ENCODE measurements around the gene NFE2. TPM values are rescaled to one million over a fixed set of nuclear protein-coding genes. Genes with fewer than 3 reads are reported as not detected.
A peak's percentile ranks its signal among the peaks of the same experiment; 100 is the strongest.
"Not testable (repeated sequence)": the region's sequence is repeated elsewhere in the genome, so short reads cannot be mapped to it uniquely, and the experiment has no call there.

Gene NFE2
- total RNA-seq, 2 experiments from 2014 or later = not detected

DNA sequence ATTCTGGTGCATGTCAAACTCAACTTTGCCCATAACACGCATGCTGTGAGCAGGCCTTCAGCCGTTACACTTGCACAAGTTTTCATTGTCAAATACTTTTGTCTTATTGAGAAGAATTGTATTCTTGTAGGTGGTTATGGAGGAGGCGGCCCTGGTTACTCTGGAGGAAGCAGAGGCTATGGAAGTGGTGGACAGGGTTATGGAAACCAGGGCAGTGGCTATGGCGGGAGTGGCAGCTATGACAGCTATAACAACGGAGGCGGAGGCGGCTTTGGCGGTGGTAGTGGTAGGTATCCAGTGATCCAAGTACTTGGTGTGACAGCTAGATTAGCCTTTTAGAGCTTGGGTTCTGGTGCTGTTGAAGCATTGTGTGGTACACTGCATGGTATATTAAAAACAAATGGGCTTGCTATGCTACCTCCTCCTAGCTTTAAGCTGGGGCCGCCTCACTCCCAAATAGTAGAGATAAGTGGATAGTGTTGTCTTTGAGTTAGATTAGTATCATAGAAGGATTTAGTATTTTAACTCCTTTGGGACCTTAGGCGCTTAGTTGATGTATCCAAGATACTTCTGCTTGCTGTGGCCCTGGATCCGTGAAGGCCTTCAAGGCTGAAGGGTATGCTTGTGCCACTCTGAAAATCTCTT is 17.7 kb downstream of the NFE2 start:
- POLR2A ChIA-PET = interaction anchor here (0.6 to 1.2 kb wide), 3 partner anchors 16 to 79 kb away, joined by 3 to 4 read pairs (median 3); no protein-coding TSS in a partner anchor
- TF ChIP-seq CTCF (conservative IDR thresholded peaks at IDR 0.05; ENCODE audit: low read length) = no peak
- TF ChIP-seq EZH2phosphoT487 (IDR thresholded peaks at IDR 0.05; ENCODE audit: borderline replicate concordance, low read depth, low read length) = no peak
- CTCF ChIA-PET (ENCODE audit: unreplicated experiment) = no interaction called here
- no peaks in the 10 kb centered on the region for H3K9me3 ChIP-seq (ENCODE audit: low read length)
- peaks cover 54% of the 10 kb centered on the region for H3K4me1 ChIP-seq (ENCODE audit: insufficient read depth, low read length, poor library complexity, severe bottlenecking)
- H2AFZ ChIP-seq (ENCODE audit: low read length) = no peak overlapping the region
- peak overlapping the region; percentile 70 for H3K4me2 ChIP-seq (ENCODE audit: low read length)
- H3K27ac ChIP-seq (ENCODE audit: low read depth, low read length, poor library complexity, severe bottlenecking) = peak overlapping the region; percentile 85
- BruUV-seq (replicated peaks) = no TSS peak
- intact Hi-C loops (cut with micrococcal nuclease; ENCODE audit: unreplicated experiment) = no loop called here
- H4K20me1 ChIP-seq (ENCODE audit: insufficient read depth, low read length) = peaks cover 56% of the 10 kb centered on the region
- peak overlapping the region; percentile 89 for H3K4me3 ChIP-seq (ENCODE audit: low read depth, low read length, poor library complexity, severe bottlenecking)
- no peaks in the 10 kb centered on the region for H3K9me2 ChIP-seq (ENCODE audit: insufficient read depth, low read length)
- H3K36me3 ChIP-seq (ENCODE audit: insufficient read depth, low read length) = peaks cover 89% of the 10 kb centered on the region
- peaks cover 61% of the 10 kb centered on the region for H3K79me2 ChIP-seq (ENCODE audit: insufficient read depth, low read depth, low read length)
- no peak for DNase-seq (ENCODE audit: low spot score)

DNA sequence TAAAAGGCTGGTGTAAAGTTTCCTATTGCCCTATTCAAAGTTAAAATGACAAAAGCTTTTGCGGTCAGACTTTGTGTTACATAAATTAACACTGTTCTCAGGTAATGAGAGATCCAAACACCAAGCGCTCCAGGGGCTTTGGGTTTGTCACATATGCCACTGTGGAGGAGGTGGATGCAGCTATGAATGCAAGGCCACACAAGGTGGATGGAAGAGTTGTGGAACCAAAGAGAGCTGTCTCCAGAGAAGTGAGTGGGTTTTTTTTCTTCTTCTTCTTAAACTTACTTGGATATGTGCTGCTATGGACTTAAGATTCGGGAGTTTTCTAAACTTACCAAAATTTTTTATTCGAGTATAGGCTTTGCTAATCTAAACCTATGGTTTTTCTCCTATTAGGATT is 19.1 kb downstream of the NFE2 start:
- Histone ChIP-seq H3K4me3 (ENCODE audit: low read depth, low read length, poor library complexity, severe bottlenecking) (peak overlapping the region; percentile 89), H4K20me1 (ENCODE audit: insufficient read depth, low read length) (peaks cover 50% of the 10 kb centered on the region), H3K36me3 (ENCODE audit: insufficient read depth, low read length) (peaks cover 89% of the 10 kb centered on the region), H3K79me2 (ENCODE audit: insufficient read depth, low read depth, low read length) (peaks cover 74% of the 10 kb centered on the region), H3K4me2 (ENCODE audit: low read length) (peak overlapping the region; percentile 70), H3K27ac (ENCODE audit: low read depth, low read length, poor library complexity, severe bottlenecking) (peak overlapping the region; percentile 85), H3K4me1 (ENCODE audit: insufficient read depth, low read length, poor library complexity, severe bottlenecking) (peaks cover 59% of the 10 kb centered on the region)
- H2AFZ ChIP-seq (ENCODE audit: low read length); H3K9me3 ChIP-seq (ENCODE audit: low read length); H3K9me2 ChIP-seq (ENCODE audit: insufficient read depth, low read length); DNase-seq (ENCODE audit: low spot score); BruUV-seq (replicated peaks): not testable (repeated sequence)
- intact Hi-C loops (cut with micrococcal nuclease; ENCODE audit: unreplicated experiment) = loop anchor here (2.0 kb wide), 1 partner anchor 65 kb away; no protein-coding TSS in a partner anchor
- CTCF ChIA-PET (ENCODE audit: unreplicated experiment) = interaction anchor here (1.3 kb wide), 1 partner anchor 11 kb away, joined by 6 read pairs; no protein-coding TSS in a partner anchor
- POLR2A ChIA-PET = interaction anchor here (0.8 to 3.7 kb wide), 11 partner anchors 8 to 77 kb away, joined by 3 to 24 read pairs (median 4); partner anchors contain the start of gene COPZ1

DNA sequence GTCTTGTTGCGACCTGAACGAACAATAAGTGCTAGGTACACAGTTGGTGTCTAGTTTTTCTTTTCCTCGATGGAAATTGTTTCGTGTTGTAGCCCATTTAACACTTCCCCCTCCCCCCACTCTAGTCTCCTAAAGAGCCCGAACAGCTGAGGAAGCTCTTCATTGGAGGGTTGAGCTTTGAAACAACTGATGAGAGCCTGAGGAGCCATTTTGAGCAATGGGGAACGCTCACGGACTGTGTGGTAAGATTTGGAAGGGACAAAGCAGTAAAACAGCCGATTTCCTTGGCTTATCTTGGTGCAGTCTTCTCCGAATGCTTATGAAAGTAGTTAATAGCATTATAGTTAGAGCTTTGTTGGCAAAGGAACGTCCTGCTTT is 19.6 kb downstream of the NFE2 start:
- not testable (repeated sequence) for H2AFZ ChIP-seq (ENCODE audit: low read length); DNase-seq (ENCODE audit: low spot score); H3K9me3 ChIP-seq (ENCODE audit: low read length); BruUV-seq (replicated peaks); H3K9me2 ChIP-seq (ENCODE audit: insufficient read depth, low read length)
- intact Hi-C loops (cut with micrococcal nuclease; ENCODE audit: unreplicated experiment) = loop anchor here (2.0 kb wide), 1 partner anchor 64 kb away; no protein-coding TSS in a partner anchor
- H4K20me1 ChIP-seq (ENCODE audit: insufficient read depth, low read length) = peaks cover 50% of the 10 kb centered on the region
- peaks cover 89% of the 10 kb centered on the region for H3K36me3 ChIP-seq (ENCODE audit: insufficient read depth, low read length)
- peak overlapping the region; percentile 85 for H3K27ac ChIP-seq (ENCODE audit: low read depth, low read length, poor library complexity, severe bottlenecking)
- H3K79me2 ChIP-seq (ENCODE audit: insufficient read depth, low read depth, low read length) = peaks cover 79% of the 10 kb centered on the region
- ChIA-PET CTCF (ENCODE audit: unreplicated experiment) (interaction anchor here (1.3 kb wide), 1 partner anchor 11 kb away, joined by 6 read pairs; no protein-coding TSS in a partner anchor), POLR2A (interaction anchor here (0.7 to 3.7 kb wide), 12 partner anchors 8 to 78 kb away, joined by 3 to 24 read pairs (median 4); partner anchors contain the start of gene COPZ1)
- peak overlapping the region; percentile 70 for H3K4me2 ChIP-seq (ENCODE audit: low read length)
- peak overlapping the region; percentile 89 for H3K4me3 ChIP-seq (ENCODE audit: low read depth, low read length, poor library complexity, severe bottlenecking)
- peaks cover 61% of the 10 kb centered on the region for H3K4me1 ChIP-seq (ENCODE audit: insufficient read depth, low read length, poor library complexity, severe bottlenecking)
